ENCODE measurements around the gene EDAR.

Gene EDAR

GRCh38 chr2:108958632-108959341 is 30.2 kb downstream of the EDAR start:
- POLR2A ChIA-PET (ENCODE audit: low non-redundant PET) = no interaction called here
- no peak for DNase-seq (ENCODE audit: low spot score)
- CTCF ChIA-PET = interaction anchor here (1.0 to 2.0 kb wide), 3 partner anchors 13 to 30 kb away, joined by 4 to 6 read pairs (median 6); partner anchors contain the start of gene EDAR
- no peak overlapping the region for H3K27ac ChIP-seq
- TF ChIP-seq CTCF (conservative IDR thresholded peaks at IDR 0.05; ENCODE audit: low read depth) = no peak

- ChIA-PET POLR2A (ENCODE audit: low non-redundant PET) (no interaction called here), CTCF (interaction anchor here (1.0 to 2.0 kb wide), 3 partner anchors 14 to 31 kb away, joined by 4 to 6 read pairs (median 6); partner anchors contain the start of gene EDAR)
- H3K27ac ChIP-seq = no peak overlapping the region
- DNase-seq (ENCODE audit: low spot score) = peak; percentile 54
- no peak for TF ChIP-seq CTCF (conservative IDR thresholded peaks at IDR 0.05; ENCODE audit: low read depth)
Measured at GRCh38 chr2:108958002-108958401, 31.0 kb downstream of the EDAR start.

- H3K27ac ChIP-seq = no peak overlapping the region
- ChIA-PET CTCF (no interaction called here), POLR2A (ENCODE audit: low non-redundant PET) (interaction anchor here (0.6 kb wide), 1 partner anchor 544 kb away, joined by 3 read pairs; no protein-coding TSS in a partner anchor)
- DNase-seq (ENCODE audit: low spot score) = no peak
- no peak for TF ChIP-seq CTCF (conservative IDR thresholded peaks at IDR 0.05; ENCODE audit: low read depth)
Measured at GRCh38 chr2:108956375-108956774, 32.6 kb downstream of the EDAR start.

- CTCF ChIA-PET = interaction anchor here (0.8 to 1.1 kb wide), 3 partner anchors 10 to 560 kb away, joined by 3 read pairs; no protein-coding TSS in a partner anchor
- DNase-seq (ENCODE audit: low spot score) = no peak
- no peak overlapping the region for H3K27ac ChIP-seq
- TF ChIP-seq CTCF (conservative IDR thresholded peaks at IDR 0.05; ENCODE audit: low read depth) = no peak
- POLR2A ChIA-PET (ENCODE audit: low non-redundant PET) = no interaction called here
Measured at GRCh38 chr2:108950369-108951135, 38.5 kb downstream of the EDAR start.

GRCh38 chr2:108949316-108950239 is 39.4 kb downstream of the EDAR start:
- POLR2A ChIA-PET (ENCODE audit: low non-redundant PET) = no interaction called here
- CTCF ChIA-PET = interaction anchor here (1.1 kb wide), 1 partner anchor 21 kb away, joined by 3 read pairs; no protein-coding TSS in a partner anchor
- no peak for DNase-seq (ENCODE audit: low spot score)
- TF ChIP-seq CTCF (conservative IDR thresholded peaks at IDR 0.05; ENCODE audit: low read depth) = no peak
- H3K27ac ChIP-seq = no peak overlapping the region
